Panc1 (cell line): Measurements from ENCODE around the gene NPEPL1. TPM values are rescaled to one million over a fixed set of nuclear protein-coding genes. Genes with fewer than 3 reads are reported as not detected.
"Not testable (repeated sequence)": the region's sequence is repeated elsewhere in the genome, so short reads cannot be mapped to it uniquely, and the experiment has no call there.

Experiments used
- ATAC-seq: fragments of 200-7000 bp; cut with Tn5 transposase; 2 replicates; pipeline ENCODE4 v1.9.1; 2020; ENCODE audit warnings: mild to moderate bottlenecking, moderate library complexity
- BruUV-seq: library from RNA; stranded (reverse); fragments of 400-500 nt; replicated peaks from 2 replicates; lab custom pipeline; 2021; lab: Mats Ljungman, UMichigan
- CTCF ChIA-PET: fragments of 300-600 bp; sonication (Branson Sonifier 250); formaldehyde crosslinking; loops from one replicate; lab custom pipeline; 2022; ENCODE audit warnings: antibody characterized with exemption; lab: Charles Lee
- POLR2A ChIA-PET: fragments of 300-600 bp; sonication (Branson Sonifier 250); formaldehyde crosslinking; loops from one replicate; lab custom pipeline; 2022; ENCODE audit warnings: antibody characterized with exemption; lab: Charles Lee
- DNase-seq: peaks from one replicate; pipeline ENCODE4 v3.0.0-alpha.2; 2010; ENCODE audit warnings: low read depth, low spot score
- H3K27ac ChIP-seq: 2 replicates; pipeline ENCODE4 v1.5.1; 2011; ENCODE audit warnings: mild to moderate bottlenecking, low read length, inconsistent platforms
- H3K27me3 ChIP-seq: fragments of 200-500 bp; sonication (Bioruptor generic); 2 replicates; pipeline ENCODE4 v1.6.0; 2014; ENCODE audit warnings: low read length, inconsistent platforms; ENCODE audit not compliant: control insufficient read depth, insufficient read depth
- H3K36me3 ChIP-seq: fragments of 200-500 bp; sonication (Bioruptor generic); 2 replicates; pipeline ENCODE4 v1.5.1; 2014; ENCODE audit warnings: inconsistent platforms, mild to moderate bottlenecking, low read length, moderate library complexity; ENCODE audit not compliant: control insufficient read depth, insufficient read depth
- H3K4me1 ChIP-seq: 2 replicates; pipeline ENCODE4 v1.5.1; 2011; ENCODE audit warnings: inconsistent platforms, mild to moderate bottlenecking, low read length, moderate library complexity; ENCODE audit not compliant: control insufficient read depth, insufficient read depth
- H3K4me3 ChIP-seq, 2 experiments: 2 replicates each; pipeline ENCODE4 v1.5.1; 2011 to 2012; ENCODE audit warnings: low read depth in 2 of 2, low read length in 2 of 2, mild to moderate bottlenecking in 2 of 2, inconsistent platforms in 1 of 2, moderate library complexity in 1 of 2
- H3K9me3 ChIP-seq: fragments of 200-500 bp; sonication (Bioruptor generic); 2 replicates; pipeline ENCODE4 v1.5.1; 2014; ENCODE audit warnings: low read depth, mild to moderate bottlenecking, inconsistent platforms, low read length, moderate library complexity; ENCODE audit not compliant: control insufficient read depth, insufficient read depth
- POLR2AphosphoS5 ChIP-seq: IDR thresholded peaks from 2 replicates; pipeline ENCODE4 v1.6.1; 2012; ENCODE audit warnings: mild to moderate bottlenecking, low read depth, low read length, moderate library complexity
- SIN3A ChIP-seq: IDR thresholded peaks from 2 replicates; pipeline ENCODE4 v1.6.1; 2012; ENCODE audit warnings: low read depth, mild to moderate bottlenecking, low read length, moderate library complexity, borderline replicate concordance; ENCODE audit not compliant: insufficient read depth
- TCF7L2 ChIP-seq: IDR thresholded peaks from 2 replicates; pipeline ENCODE4 v1.6.1; 2011; ENCODE audit warnings: mild to moderate bottlenecking, low read depth, low read length, inconsistent platforms
- in situ Hi-C: cut with HindIII; loops from 2 replicates; pipeline ENCODE4 v1.10.0; 2016; ENCODE audit warnings: low sequenced_read_pairs, low pct_unique_long_range_greater_than_20kb
- intact Hi-C: fragments of 100-400 bp; cut with micrococcal nuclease; formaldehyde crosslinking; loops from one replicate; pipeline ENCODE4 v1.10.0; 2022; ENCODE audit not compliant: unreplicated experiment
- total RNA-seq: library from RNA; stranded (reverse); gene quantifications from one replicate; pipeline ENCODE4 v1.2.1, GENCODE V29; 2021; ENCODE audit not compliant: unreplicated experiment
- TF ChIP-seq, protein P1 (sequence below): fragments of 450-650 bp; IDR thresholded peaks from 2 replicates; pipeline ENCODE4 v1.5.1; 2017; ENCODE audit warnings: mild to moderate bottlenecking
- TF ChIP-seq, protein P2 (sequence below), 2 experiments: IDR thresholded peaks; 2 replicates each; pipeline ENCODE4 v1.6.1; 2011 to 2012; ENCODE audit warnings: low read depth in 2 of 2, control low read depth in 1 of 2, low read length in 1 of 2, mild to moderate bottlenecking in 1 of 2, moderate library complexity in 1 of 2; ENCODE audit not compliant: insufficient read depth in 1 of 2

The NPEPL1 gene
- total RNA-seq, 1 experiment from 2014 or later, result 27.4 TPM

DNA sequence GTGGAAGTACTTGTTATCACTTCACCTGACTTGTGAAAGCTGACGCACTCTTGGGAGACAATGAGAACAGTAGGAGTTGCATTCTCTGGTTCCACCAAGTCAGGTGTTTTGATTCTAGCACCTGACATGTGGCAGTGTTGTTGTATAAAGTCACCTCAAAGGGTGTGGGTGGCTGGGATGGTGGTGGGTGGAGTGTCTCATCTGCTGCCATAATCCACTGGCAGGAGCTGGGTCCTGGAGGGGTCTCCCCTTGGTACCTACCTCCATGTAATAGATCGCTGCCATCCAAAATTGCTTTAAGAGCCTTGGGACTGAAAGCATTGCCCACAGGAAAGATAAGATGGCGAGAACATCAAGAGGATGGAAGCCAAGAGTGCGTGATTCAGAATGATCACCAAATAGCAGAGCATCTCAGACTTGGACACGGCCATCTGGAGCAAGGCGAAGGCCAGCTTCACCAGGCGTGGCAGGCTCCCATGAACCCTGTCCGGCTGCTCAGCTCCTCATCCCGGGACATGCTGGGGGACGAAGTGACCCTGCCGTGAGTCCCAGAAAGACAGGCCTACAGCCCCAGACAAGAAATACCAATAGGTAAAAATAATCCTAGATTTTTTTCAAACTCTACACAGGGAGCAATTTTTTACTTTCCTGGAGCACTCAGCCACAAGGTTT is 56.6 kb downstream of the NPEPL1 start:
- Histone ChIP-seq H3K4me3 (no peak overlapping the region), H3K27me3 (peaks cover 3% of the 10 kb centered on the region), H3K9me3 (no peaks in the 10 kb centered on the region), H3K27ac (no peak overlapping the region), H3K4me1 (no peaks in the 10 kb centered on the region), H3K36me3 (no peaks in the 10 kb centered on the region)
- intact Hi-C loops, result no loop called here
- ChIA-PET POLR2A (no interaction called here), CTCF (no interaction called here)
- ATAC-seq (no peak), DNase-seq (no peak)
- BruUV-seq, result no TSS peak
- in situ Hi-C loops, result no loop called here
- TF ChIP-seq POLR2AphosphoS5, result no peak
- TF ChIP-seq, protein P1, sequence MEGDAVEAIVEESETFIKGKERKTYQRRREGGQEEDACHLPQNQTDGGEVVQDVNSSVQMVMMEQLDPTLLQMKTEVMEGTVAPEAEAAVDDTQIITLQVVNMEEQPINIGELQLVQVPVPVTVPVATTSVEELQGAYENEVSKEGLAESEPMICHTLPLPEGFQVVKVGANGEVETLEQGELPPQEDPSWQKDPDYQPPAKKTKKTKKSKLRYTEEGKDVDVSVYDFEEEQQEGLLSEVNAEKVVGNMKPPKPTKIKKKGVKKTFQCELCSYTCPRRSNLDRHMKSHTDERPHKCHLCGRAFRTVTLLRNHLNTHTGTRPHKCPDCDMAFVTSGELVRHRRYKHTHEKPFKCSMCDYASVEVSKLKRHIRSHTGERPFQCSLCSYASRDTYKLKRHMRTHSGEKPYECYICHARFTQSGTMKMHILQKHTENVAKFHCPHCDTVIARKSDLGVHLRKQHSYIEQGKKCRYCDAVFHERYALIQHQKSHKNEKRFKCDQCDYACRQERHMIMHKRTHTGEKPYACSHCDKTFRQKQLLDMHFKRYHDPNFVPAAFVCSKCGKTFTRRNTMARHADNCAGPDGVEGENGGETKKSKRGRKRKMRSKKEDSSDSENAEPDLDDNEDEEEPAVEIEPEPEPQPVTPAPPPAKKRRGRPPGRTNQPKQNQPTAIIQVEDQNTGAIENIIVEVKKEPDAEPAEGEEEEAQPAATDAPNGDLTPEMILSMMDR, result no peak
- no peak for TF ChIP-seq TCF7L2
- TF ChIP-seq SIN3A, result no peak
- TF ChIP-seq, protein P2, sequence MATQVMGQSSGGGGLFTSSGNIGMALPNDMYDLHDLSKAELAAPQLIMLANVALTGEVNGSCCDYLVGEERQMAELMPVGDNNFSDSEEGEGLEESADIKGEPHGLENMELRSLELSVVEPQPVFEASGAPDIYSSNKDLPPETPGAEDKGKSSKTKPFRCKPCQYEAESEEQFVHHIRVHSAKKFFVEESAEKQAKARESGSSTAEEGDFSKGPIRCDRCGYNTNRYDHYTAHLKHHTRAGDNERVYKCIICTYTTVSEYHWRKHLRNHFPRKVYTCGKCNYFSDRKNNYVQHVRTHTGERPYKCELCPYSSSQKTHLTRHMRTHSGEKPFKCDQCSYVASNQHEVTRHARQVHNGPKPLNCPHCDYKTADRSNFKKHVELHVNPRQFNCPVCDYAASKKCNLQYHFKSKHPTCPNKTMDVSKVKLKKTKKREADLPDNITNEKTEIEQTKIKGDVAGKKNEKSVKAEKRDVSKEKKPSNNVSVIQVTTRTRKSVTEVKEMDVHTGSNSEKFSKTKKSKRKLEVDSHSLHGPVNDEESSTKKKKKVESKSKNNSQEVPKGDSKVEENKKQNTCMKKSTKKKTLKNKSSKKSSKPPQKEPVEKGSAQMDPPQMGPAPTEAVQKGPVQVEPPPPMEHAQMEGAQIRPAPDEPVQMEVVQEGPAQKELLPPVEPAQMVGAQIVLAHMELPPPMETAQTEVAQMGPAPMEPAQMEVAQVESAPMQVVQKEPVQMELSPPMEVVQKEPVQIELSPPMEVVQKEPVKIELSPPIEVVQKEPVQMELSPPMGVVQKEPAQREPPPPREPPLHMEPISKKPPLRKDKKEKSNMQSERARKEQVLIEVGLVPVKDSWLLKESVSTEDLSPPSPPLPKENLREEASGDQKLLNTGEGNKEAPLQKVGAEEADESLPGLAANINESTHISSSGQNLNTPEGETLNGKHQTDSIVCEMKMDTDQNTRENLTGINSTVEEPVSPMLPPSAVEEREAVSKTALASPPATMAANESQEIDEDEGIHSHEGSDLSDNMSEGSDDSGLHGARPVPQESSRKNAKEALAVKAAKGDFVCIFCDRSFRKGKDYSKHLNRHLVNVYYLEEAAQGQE (IDR thresholded peaks at IDR 0.05; ENCODE audit: insufficient read depth in 1 of 2, low read depth in 2 of 2, low read length in 1 of 2), result no peak

DNA sequence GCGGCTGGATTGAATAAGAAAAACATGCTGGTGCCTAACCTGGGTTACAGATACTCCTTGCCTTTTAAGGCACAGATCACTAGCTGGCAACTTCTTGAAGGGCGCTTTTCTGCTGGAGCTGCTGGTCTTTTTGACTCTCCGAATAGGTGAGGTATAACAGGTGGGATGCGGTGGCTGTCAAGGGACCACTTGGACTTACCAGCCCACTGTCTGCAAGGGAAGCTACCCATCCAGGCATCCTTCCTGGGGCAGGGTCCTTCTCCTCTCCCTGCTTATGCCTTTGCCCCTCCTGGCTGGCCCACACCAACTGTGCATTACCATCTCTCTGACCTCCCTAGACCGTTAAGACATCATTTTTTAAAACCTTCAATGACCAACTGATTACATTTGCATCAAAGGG is 57.4 kb downstream of the NPEPL1 start:
- TF ChIP-seq TCF7L2 (no peak), SIN3A (no peak), POLR2AphosphoS5 (no peak)
- TF ChIP-seq, protein P1, result no peak
- TF ChIP-seq, protein P2 (IDR thresholded peaks at IDR 0.05; ENCODE audit: insufficient read depth in 1 of 2, low read depth in 2 of 2, low read length in 1 of 2), result no peak
- intact Hi-C loops, result no loop called here
- in situ Hi-C loops, result no loop called here
- no peak overlapping the region for H3K27ac ChIP-seq
- H3K4me3 ChIP-seq, result no peak overlapping the region
- no peak for DNase-seq
- H3K36me3 ChIP-seq, result no peaks in the 10 kb centered on the region
- H3K4me1 ChIP-seq, result no peaks in the 10 kb centered on the region
- H3K27me3 ChIP-seq, result peaks cover 3% of the 10 kb centered on the region
- BruUV-seq, result no TSS peak
- CTCF ChIA-PET, result no interaction called here
- POLR2A ChIA-PET, result interaction anchor here (0.6 kb wide), 1 partner anchor 282 kb away, joined by 4 read pairs; the partner anchor contains the start of gene ATP5F1E
- no peaks in the 10 kb centered on the region for H3K9me3 ChIP-seq
- no peak for ATAC-seq

DNA sequence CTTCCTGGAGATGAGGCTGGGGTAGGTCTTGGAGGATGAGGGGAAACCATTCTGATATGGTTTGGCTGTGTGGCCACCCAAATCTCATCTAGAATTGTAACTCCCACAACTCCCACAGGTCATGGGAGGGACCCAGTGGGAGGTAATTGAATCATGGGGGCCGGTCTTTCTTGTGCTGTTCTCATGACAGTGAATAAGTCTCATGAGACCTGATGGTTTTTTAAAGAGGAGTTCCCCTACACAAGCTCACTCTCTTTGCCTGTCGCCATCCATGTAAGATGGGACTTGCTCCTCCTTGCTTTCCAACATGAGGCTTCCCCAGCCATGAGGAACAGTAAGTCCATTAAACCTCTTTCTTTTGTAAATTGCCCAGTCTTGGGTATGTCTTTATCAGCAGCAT is 58.1 kb downstream of the NPEPL1 start:
- POLR2A ChIA-PET, BruUV-seq, H3K9me3 ChIP-seq, DNase-seq, ATAC-seq, H3K36me3 ChIP-seq, H3K4me3 ChIP-seq, intact Hi-C loops, in situ Hi-C loops, H3K27ac ChIP-seq, CTCF ChIA-PET, H3K4me1 ChIP-seq, H3K27me3 ChIP-seq: not testable (repeated sequence)
